CD14-positive monocyte (primary cell): Measurements from ENCODE around the gene MDH2. TPM values are rescaled to one million over a fixed set of nuclear protein-coding genes. Genes with fewer than 3 reads are reported as not detected.
A peak's percentile ranks its signal among the peaks of the same experiment; 100 is the strongest.
"Not testable (repeated sequence)": the region's sequence is repeated elsewhere in the genome, so short reads cannot be mapped to it uniquely, and the experiment has no call there.

ENCODE experiments used
- DNase-seq, 3 donors: peaks; one replicate each; pipeline ENCODE4 v3.0.0-alpha.2; 2011 to 2022
- H2AFZ ChIP-seq: 2 replicates; pipeline ENCODE4 v1.6.0; 2012; ENCODE audit warnings: mild to moderate bottlenecking, low read depth, low read length, inconsistent platforms; ENCODE audit not compliant: insufficient read depth, poor library complexity, severe bottlenecking
- H3K27ac ChIP-seq, 2 donors: 1 replicate in 1 of 2; 2 replicates in 1 of 2; pipeline ENCODE4 v1.5.1; 2012 to 2013; ENCODE audit warnings: low read length in 2 of 2, control low read depth in 1 of 2, inconsistent platforms in 1 of 2, low read depth in 1 of 2, mild to moderate bottlenecking in 1 of 2
- H3K27me3 ChIP-seq, 2 donors: one replicate each; pipeline versions ENCODE4 v1.6.0 to v1.6.1; 2011 to 2013; ENCODE audit warnings: low read length in 2 of 2; ENCODE audit not compliant: control insufficient read depth in 2 of 2, insufficient read depth in 2 of 2
- H3K36me3 ChIP-seq, 2 donors: replicated peaks in 1 of 2; 1 replicate in 1 of 2; 2 replicates in 1 of 2; pipeline versions ENCODE4 v1.5.1 to v1.6.1; 2012 to 2013; ENCODE audit warnings: low read length in 2 of 2, control low read depth in 1 of 2, inconsistent platforms in 1 of 2, mild to moderate bottlenecking in 1 of 2; ENCODE audit not compliant: insufficient read depth in 2 of 2, control insufficient read depth in 1 of 2
- H3K4me1 ChIP-seq, 2 donors: 1 replicate in 1 of 2; 2 replicates in 1 of 2; pipeline versions ENCODE4 v1.5.1 to v1.6.1; 2012 to 2013; ENCODE audit warnings: low read length in 2 of 2, control low read depth in 1 of 2, inconsistent platforms in 1 of 2, mild to moderate bottlenecking in 1 of 2, moderate library complexity in 1 of 2; ENCODE audit not compliant: insufficient read depth in 2 of 2, control insufficient read depth in 1 of 2
- H3K4me2 ChIP-seq: replicated peaks from 2 replicates; pipeline ENCODE3; 2012; ENCODE audit warnings: low read length, moderate library complexity, mild to moderate bottlenecking; ENCODE audit not compliant: poor library complexity, severe bottlenecking; ENCODE audit errors: extremely low read depth
- H3K4me3 ChIP-seq, 3 experiments: fragments of 200-600 bp in 1 of 3; sonication (generic) in 1 of 3; replicated peaks in 1 of 3; 1 replicate in 2 of 3; 2 replicates in 1 of 3; pipeline ENCODE4 v1.5.1; 2011 to 2013; ENCODE audit warnings: low read length in 3 of 3, mild to moderate bottlenecking in 3 of 3, control low read depth in 2 of 3, low read depth in 2 of 3, inconsistent platforms in 1 of 3, moderate library complexity in 1 of 3
- H3K79me2 ChIP-seq: 2 replicates; pipeline ENCODE4 v1.6.0; 2012; ENCODE audit warnings: mild to moderate bottlenecking, control low read depth, inconsistent platforms, low read length, moderate library complexity; ENCODE audit not compliant: insufficient read depth
- H3K9ac ChIP-seq: 2 replicates; pipeline ENCODE4 v1.6.0; 2017; ENCODE audit warnings: low read length, mild to moderate bottlenecking; ENCODE audit not compliant: insufficient read depth, poor library complexity, severe bottlenecking
- H3K9me3 ChIP-seq, 2 donors: replicated peaks in 1 of 2; 1 replicate in 1 of 2; 2 replicates in 1 of 2; pipeline versions ENCODE4 v1.5.1 to v1.6.1; 2012 to 2013; ENCODE audit warnings: low read length in 2 of 2, control low read depth in 1 of 2; ENCODE audit not compliant: control insufficient read depth in 1 of 2, insufficient read depth in 1 of 2
- H4K20me1 ChIP-seq: 2 replicates; pipeline ENCODE4 v1.6.0; 2012; ENCODE audit warnings: mild to moderate bottlenecking, low read length, control low read depth, moderate library complexity; ENCODE audit not compliant: insufficient read depth
- H3K27ac Mint-ChIP-seq, 7 donors: one replicate each; pipeline ENCODE4 v1.8.0; 2020; ENCODE audit warnings: mild to moderate bottlenecking in 7 of 7, mixed read lengths in 7 of 7, moderate library complexity in 6 of 7, inconsistent platforms in 2 of 7
- H3K27me3 Mint-ChIP-seq, 3 donors: one replicate each; pipeline ENCODE4 v1.8.0; 2021 to 2022; ENCODE audit warnings: low read depth in 3 of 3, mild to moderate bottlenecking in 3 of 3, mixed read lengths in 3 of 3, moderate library complexity in 3 of 3, inconsistent platforms in 1 of 3
- H3K36me3 Mint-ChIP-seq, 2 donors: one replicate each; pipeline ENCODE4 v1.8.0; 2020; ENCODE audit warnings: mixed read lengths in 2 of 2, inconsistent platforms in 1 of 2, mild to moderate bottlenecking in 1 of 2
- H3K4me1 Mint-ChIP-seq: one replicate; pipeline ENCODE4 v1.8.0; 2020; ENCODE audit warnings: mild to moderate bottlenecking, mixed read lengths
- H3K4me3 Mint-ChIP-seq, 2 donors: one replicate each; pipeline ENCODE4 v1.8.0; 2020; ENCODE audit warnings: mild to moderate bottlenecking in 2 of 2, mixed read lengths in 2 of 2, moderate library complexity in 1 of 2
- H3K9me3 Mint-ChIP-seq, 7 donors: one replicate each; pipeline ENCODE4 v1.8.0; 2020 to 2022; ENCODE audit warnings: mixed read lengths in 7 of 7, mild to moderate bottlenecking in 6 of 7, moderate library complexity in 6 of 7, inconsistent platforms in 2 of 7
- WGBS: methylation state at CpG from one replicate; pipeline ENCODE4 v1.1.5; 2013; ENCODE audit warnings: missing lambda C conversion rate; ENCODE audit not compliant: insufficient coverage; 5-methylcytosine and 5-hydroxymethylcytosine counted together
- intact Hi-C, 2 donors: fragments of 100-400 bp; cut with micrococcal nuclease; formaldehyde crosslinking; loops; one replicate each; pipeline versions ENCODE4 v1.15.0 to v1.15.1; 2023
- polyA plus RNA-seq, 3 donors: library from polyadenylated mRNA; depleted of rRNA in 1 of 3; unstranded in 2 of 3; stranded (reverse) in 1 of 3; fragments of 300-500 nt in 2 of 3; fragments of >200 nt in 1 of 3; fragmentation: Illumina TruSeq in 2 of 3; gene quantifications; 1 replicate in 2 of 3; 2 replicates in 1 of 3; pipeline ENCODE4 v1.2.3, GENCODE V29; 2012 to 2021
- TF ChIP-seq, protein P1 (sequence below): fragments of 200-600 bp; IDR thresholded peaks from one replicate; pipeline ENCODE4 v1.8.0; 2022; ENCODE audit warnings: antibody characterized with exemption, mild to moderate bottlenecking

The MDH2 gene
- polyA plus RNA-seq, 3 donors, result 75.2 to 162 (median 129) TPM

DNA sequence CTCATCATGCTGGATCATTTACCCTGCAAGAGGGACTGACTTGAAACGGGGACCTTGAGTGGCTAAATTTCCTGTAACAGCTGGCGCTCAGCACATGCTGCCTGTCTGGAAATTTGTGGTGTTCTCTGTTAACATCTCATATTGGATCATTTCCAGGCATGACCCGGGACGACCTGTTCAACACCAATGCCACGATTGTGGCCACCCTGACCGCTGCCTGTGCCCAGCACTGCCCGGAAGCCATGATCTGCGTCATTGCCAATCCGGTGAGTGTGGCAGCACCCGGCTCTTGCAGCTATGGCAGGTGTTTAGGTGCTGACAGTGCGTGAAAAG is 9.9 kb downstream of the MDH2 start:
- 97% methylated on average over 11 of the region's 11 CpGs for WGBS
- H3K4me3 Mint-ChIP-seq, result no peak overlapping the region
- Histone ChIP-seq H3K9ac (no peak overlapping the region), H3K27me3 (no peaks in the 10 kb centered on the region), H3K36me3 (peaks cover 81 to 100% of the 10 kb centered on the region in 2 donors), H3K4me2 (no peak overlapping the region), H3K79me2 (peaks cover 42% of the 10 kb centered on the region), H3K4me3 (no peak overlapping the region), H3K27ac (no peak overlapping the region), H4K20me1 (peaks cover 74% of the 10 kb centered on the region), H3K9me3 (no peaks in the 10 kb centered on the region), H2AFZ (no peak overlapping the region), H3K4me1 (peaks cover 6 to 10% of the 10 kb centered on the region in 2 donors)
- H3K9me3 Mint-ChIP-seq, result no peaks in the 10 kb centered on the region
- TF ChIP-seq, protein P1, sequence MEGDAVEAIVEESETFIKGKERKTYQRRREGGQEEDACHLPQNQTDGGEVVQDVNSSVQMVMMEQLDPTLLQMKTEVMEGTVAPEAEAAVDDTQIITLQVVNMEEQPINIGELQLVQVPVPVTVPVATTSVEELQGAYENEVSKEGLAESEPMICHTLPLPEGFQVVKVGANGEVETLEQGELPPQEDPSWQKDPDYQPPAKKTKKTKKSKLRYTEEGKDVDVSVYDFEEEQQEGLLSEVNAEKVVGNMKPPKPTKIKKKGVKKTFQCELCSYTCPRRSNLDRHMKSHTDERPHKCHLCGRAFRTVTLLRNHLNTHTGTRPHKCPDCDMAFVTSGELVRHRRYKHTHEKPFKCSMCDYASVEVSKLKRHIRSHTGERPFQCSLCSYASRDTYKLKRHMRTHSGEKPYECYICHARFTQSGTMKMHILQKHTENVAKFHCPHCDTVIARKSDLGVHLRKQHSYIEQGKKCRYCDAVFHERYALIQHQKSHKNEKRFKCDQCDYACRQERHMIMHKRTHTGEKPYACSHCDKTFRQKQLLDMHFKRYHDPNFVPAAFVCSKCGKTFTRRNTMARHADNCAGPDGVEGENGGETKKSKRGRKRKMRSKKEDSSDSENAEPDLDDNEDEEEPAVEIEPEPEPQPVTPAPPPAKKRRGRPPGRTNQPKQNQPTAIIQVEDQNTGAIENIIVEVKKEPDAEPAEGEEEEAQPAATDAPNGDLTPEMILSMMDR, result no peak
- H3K27ac Mint-ChIP-seq, result peak overlapping the region in 1 of 7 donors; percentile 21
- peaks cover 0 to 2% (median 0%) of the 10 kb centered on the region in 3 donors for H3K27me3 Mint-ChIP-seq
- intact Hi-C loops, result no loop called here
- H3K36me3 Mint-ChIP-seq, result peaks cover 72 to 88% of the 10 kb centered on the region in 2 donors
- DNase-seq, result no peak
- H3K4me1 Mint-ChIP-seq, result peaks cover 20% of the 10 kb centered on the region

DNA sequence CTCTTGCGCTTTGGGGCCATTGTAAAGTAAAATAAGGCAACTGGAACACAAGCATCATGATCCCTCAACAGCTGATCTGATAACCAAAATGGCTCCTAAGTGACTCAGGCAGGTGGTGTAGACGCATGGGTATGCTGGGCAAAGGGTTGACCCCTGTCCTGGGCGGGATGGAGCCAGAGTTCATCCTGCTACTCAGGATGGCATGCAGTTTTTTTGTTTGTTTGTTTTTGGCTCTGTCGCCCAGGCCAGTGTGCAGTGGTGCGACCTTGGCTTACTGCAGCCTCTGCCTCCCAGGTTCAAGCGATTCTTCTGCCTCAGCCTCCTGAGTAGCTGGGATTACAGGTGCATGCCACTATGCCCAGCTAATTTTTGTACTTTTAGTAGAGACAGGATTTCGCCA is 10.8 kb downstream of the MDH2 start:
- H2AFZ ChIP-seq, DNase-seq, H3K9me3 ChIP-seq, H3K27me3 ChIP-seq, H3K27ac ChIP-seq, H3K9me3 Mint-ChIP-seq, H3K4me1 ChIP-seq, H3K4me3 Mint-ChIP-seq, H3K27me3 Mint-ChIP-seq, H3K4me3 ChIP-seq, H3K4me2 ChIP-seq, H3K9ac ChIP-seq, intact Hi-C loops: not testable (repeated sequence)
- H3K36me3 ChIP-seq, result peaks cover 83 to 100% of the 10 kb centered on the region in 2 donors
- peaks cover 76 to 90% of the 10 kb centered on the region in 2 donors for H3K36me3 Mint-ChIP-seq
- peaks cover 32% of the 10 kb centered on the region for H3K79me2 ChIP-seq
- WGBS, result 92% methylated on average over 4 of the region's 7 CpGs
- H4K20me1 ChIP-seq, result peaks cover 69% of the 10 kb centered on the region
- H3K27ac Mint-ChIP-seq, result peak overlapping the region in 2 of 7 donors; percentile 7 to 71
- peaks cover 11% of the 10 kb centered on the region for H3K4me1 Mint-ChIP-seq
